Ovary (tissue), 9 donors: ENCODE results near the gene PGLYRP2. TPM values are rescaled to one million over a fixed set of nuclear protein-coding genes. Genes with fewer than 3 reads are reported as not detected.

Experiments
- DNase-seq, 5 donors: peaks; one replicate each; pipeline ENCODE4 v3.0.0-alpha.2; 2019 to 2020
- H3K27ac ChIP-seq, 2 donors: fragments of 200-600 bp; one replicate each; pipeline versions ENCODE4 v1.5.1 to v1.8.0; 2019 to 2022
- H3K27me3 ChIP-seq: fragments of 200-600 bp; one replicate; pipeline ENCODE4 v1.8.0; 2022
- H3K36me3 ChIP-seq: fragments of 200-600 bp; sonication (generic); one replicate; pipeline ENCODE4 v1.5.1; 2019
- H3K4me1 ChIP-seq: one replicate; pipeline ENCODE4 v1.8.1; 2013; ENCODE audit warnings: mild to moderate bottlenecking, moderate library complexity; ENCODE audit not compliant: insufficient read depth
- H3K4me3 ChIP-seq: fragments of 200-600 bp; sonication (generic); one replicate; pipeline ENCODE4 v1.5.1; 2017
- H3K9me3 ChIP-seq, 2 donors: fragments of 200-600 bp in 1 of 2; sonication (generic) in 1 of 2; one replicate each; pipeline versions ENCODE4 v1.5.1 to v1.8.1; 2013 to 2019; ENCODE audit warnings: mild to moderate bottlenecking in 1 of 2, moderate library complexity in 1 of 2
- EP300 ChIP-seq: sonication (generic); formaldehyde crosslinking; IDR thresholded peaks from one replicate; pipeline ENCODE4 v1.6.1; 2017; ENCODE audit warnings: antibody characterized with exemption
- POLR2A ChIP-seq: fragments of 450-650 bp; IDR thresholded peaks from one replicate; pipeline ENCODE4 v1.6.1; 2017; ENCODE audit warnings: antibody characterized with exemption, mild to moderate bottlenecking, moderate library complexity
- WGBS, 3 donors: extraction: QIAGEN DNeasy Blood & Tissue Kit in 1 of 3; methylation state at CpG; one replicate each; pipeline versions ENCODE4 v1.1.5 to v1.1.7; 2013 to 2017; 5-methylcytosine and 5-hydroxymethylcytosine counted together
- intact Hi-C, 4 donors: fragments of 100-400 bp; cut with DNase I; formaldehyde crosslinking; loops; one replicate each; pipeline versions ENCODE4 v1.11.0 to v1.15.1; 2022 to 2023
- polyA plus RNA-seq, 2 donors: library from polyadenylated mRNA; stranded (reverse); fragments of 200-250 nt in 1 of 2; fragments of 350-450 nt in 1 of 2; fragmentation: Illumina TruSeq in 1 of 2; extraction: RNeasy Lipid Tissue Mini Kit (QIAGEN cat#74804) in 1 of 2; gene quantifications; one replicate each; pipeline ENCODE4 v1.2.3, GENCODE V29; 2013 to 2014
- total RNA-seq, 7 donors: library from RNA; depleted of rRNA in 2 of 7; stranded (reverse); fragments of >200 nt in 2 of 7; fragmentation: NEBNext Ultra II Directional in 3 of 7; extraction: Animal tissue kit (Norgen Biotek cat#: 25700) in 3 of 7; gene quantifications; one replicate each; pipeline versions ENCODE4 v1.1.0 to v1.2.4, GENCODE V29; 2016 to 2023
- TF ChIP-seq, protein P1 (sequence below), 3 donors: fragments of 450-650 bp in 2 of 3; fragments of 200-600 bp in 1 of 3; IDR thresholded peaks; one replicate each; pipeline versions ENCODE4 v1.5.1 to v1.8.0; 2016 to 2022; ENCODE audit warnings: antibody characterized with exemption in 3 of 3, mild to moderate bottlenecking in 1 of 3
- donor health status: DM: no; HTN: no; CAD: no; lungs with moderate emphysema.
- donor health status: DM: no; HTN: no; CAD: no.
- donor health status: Bipolar disorder and iron deficiency.
- donor health status: DM: yes; HTN: yes; CAD: no.
- donor health status: DM: no; HTN: no; CAD: no.
- donor health status: DM: yes; HTN: yes; CAD: no.

The PGLYRP2 gene
- total and polyA plus RNA-seq, 9 donors, result 0.28 TPM; not detected in 8

DNA sequence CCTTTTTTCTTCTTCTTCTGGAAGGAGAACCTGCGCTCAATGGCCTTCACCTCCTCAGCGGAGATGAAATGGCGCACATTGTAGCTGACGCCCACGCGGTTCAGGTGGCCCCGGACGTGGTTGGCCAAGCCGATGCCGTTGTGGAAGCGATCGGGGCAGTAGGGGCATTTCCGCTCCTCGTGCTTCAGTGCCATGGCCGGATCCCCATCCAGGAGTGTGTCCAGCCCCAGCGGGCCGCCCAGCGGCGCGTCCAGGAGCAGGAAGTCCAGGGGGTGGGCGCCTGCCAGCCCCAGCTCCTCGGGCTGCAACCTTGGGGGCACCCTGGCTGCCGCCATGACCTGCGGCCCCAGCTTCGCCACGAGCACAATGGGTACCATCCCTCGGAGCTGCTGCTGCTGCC is 40.7 kb downstream of the PGLYRP2 start:
- no peaks in the 10 kb centered on the region for H3K9me3 ChIP-seq
- H3K4me1 ChIP-seq, result no peaks in the 10 kb centered on the region
- WGBS, 3 donors, result 86 to 93% (median 93%) methylated on average over 25 to 27 of the region's 27 CpGs
- H3K4me3 ChIP-seq, result no peak overlapping the region
- H3K36me3 ChIP-seq, result no peaks in the 10 kb centered on the region
- no peak for TF ChIP-seq EP300
- TF ChIP-seq, protein P1, sequence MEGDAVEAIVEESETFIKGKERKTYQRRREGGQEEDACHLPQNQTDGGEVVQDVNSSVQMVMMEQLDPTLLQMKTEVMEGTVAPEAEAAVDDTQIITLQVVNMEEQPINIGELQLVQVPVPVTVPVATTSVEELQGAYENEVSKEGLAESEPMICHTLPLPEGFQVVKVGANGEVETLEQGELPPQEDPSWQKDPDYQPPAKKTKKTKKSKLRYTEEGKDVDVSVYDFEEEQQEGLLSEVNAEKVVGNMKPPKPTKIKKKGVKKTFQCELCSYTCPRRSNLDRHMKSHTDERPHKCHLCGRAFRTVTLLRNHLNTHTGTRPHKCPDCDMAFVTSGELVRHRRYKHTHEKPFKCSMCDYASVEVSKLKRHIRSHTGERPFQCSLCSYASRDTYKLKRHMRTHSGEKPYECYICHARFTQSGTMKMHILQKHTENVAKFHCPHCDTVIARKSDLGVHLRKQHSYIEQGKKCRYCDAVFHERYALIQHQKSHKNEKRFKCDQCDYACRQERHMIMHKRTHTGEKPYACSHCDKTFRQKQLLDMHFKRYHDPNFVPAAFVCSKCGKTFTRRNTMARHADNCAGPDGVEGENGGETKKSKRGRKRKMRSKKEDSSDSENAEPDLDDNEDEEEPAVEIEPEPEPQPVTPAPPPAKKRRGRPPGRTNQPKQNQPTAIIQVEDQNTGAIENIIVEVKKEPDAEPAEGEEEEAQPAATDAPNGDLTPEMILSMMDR (IDR thresholded peaks at IDR 0.05), result no peak
- no peak for TF ChIP-seq POLR2A
- intact Hi-C loops, result loop anchor here in 1 of 4 donors (10.0 kb wide), 1 partner anchor 64 kb away; the partner anchor contains the start of gene AKAP8
- no peaks in the 10 kb centered on the region for H3K27me3 ChIP-seq
- DNase-seq, result peak in 1 of 5 donors; percentile 17
- H3K27ac ChIP-seq, result no peak overlapping the region

DNA sequence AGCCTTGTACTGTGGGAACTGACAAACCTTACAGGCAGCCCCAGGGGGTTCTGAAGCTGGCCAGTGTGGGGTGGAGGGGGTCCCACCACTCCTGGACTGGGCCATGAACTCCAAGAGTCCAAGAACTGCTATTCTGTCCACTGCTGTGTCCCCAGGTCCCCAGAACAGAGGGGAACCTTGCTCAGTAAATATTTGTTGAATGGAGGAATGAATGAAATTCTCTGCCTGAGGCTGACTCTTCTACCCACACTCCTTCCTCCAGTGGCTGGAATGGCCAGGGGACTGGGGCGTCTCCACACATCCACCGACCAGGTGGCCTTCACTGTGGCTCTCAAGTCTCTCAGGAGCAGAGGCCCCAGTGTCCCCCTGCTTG is 41.2 kb downstream of the PGLYRP2 start:
- no peaks in the 10 kb centered on the region for H3K36me3 ChIP-seq
- WGBS, 3 donors, result 86 to 97% (median 96%) methylated on average over 2 of the region's 2 CpGs
- H3K4me3 ChIP-seq, result no peak overlapping the region
- no peak for DNase-seq
- H3K4me1 ChIP-seq, result peaks cover 3% of the 10 kb centered on the region
- H3K9me3 ChIP-seq, result no peaks in the 10 kb centered on the region
- H3K27me3 ChIP-seq, result no peaks in the 10 kb centered on the region
- TF ChIP-seq EP300 (no peak), POLR2A (no peak)
- TF ChIP-seq, protein P1 (IDR thresholded peaks at IDR 0.05), result no peak
- H3K27ac ChIP-seq, result no peak overlapping the region
- intact Hi-C loops, result loop anchor here in 1 of 4 donors (10.0 kb wide), 1 partner anchor 63 kb away; the partner anchor contains the start of gene AKAP8

DNA sequence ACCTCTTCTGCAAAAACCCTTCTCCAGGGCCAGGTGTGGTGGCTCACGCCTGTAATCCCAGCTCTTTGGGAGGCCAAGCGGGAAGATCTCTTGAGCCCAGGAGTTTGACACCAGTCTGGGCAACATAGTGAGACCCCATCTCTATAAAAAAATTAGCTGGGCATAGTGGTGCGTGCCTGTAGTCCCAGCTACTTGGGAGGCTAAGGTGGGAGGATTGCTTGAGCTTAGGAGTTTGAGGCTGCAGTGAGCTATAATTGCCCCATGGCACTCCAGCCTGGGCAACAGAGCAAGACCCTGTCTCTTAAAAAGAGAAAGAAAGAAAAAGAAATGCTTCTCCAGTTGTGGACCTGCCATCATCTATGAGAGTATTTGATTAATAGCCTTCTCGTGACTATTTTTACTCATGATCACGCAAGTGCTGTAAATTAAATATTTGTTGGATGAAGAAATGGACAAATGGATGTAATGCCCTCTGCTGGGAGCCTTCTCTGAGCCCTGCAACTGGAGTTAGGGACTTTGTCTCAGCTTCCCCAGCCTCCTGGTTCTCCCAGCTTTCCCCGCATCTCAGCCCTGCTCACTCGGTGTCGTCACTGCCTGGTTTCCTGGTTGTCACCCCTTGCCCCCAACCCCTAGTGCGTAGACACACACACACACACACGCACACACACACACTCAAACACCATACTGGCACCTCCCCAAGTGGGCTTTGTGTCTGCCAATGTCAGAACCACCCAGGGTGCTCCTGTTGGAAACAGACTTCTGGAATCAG is 41.8 kb downstream of the PGLYRP2 start:
- Histone ChIP-seq H3K27ac (no peak overlapping the region), H3K4me3 (no peak overlapping the region)

DNA sequence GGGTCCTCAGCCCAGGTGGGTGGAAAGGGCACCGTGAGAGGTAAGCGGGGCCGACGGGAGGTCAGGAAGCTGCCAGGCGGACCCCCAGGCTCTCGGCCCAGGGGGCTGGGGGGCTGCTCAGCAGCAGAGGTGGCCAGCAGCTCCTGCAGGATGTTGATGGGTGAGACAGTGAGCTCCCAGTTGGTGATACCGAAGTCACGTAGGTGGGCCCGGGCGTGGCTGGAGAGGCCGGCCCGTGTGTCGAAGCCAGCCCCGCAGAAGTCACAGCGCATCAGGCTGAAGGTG is 42.5 kb downstream of the PGLYRP2 start:
- TF ChIP-seq EP300 (no peak), POLR2A (no peak)
- TF ChIP-seq, protein P1 (IDR thresholded peaks at IDR 0.05), result no peak

More for the DNA sequence above, 41.8 kb downstream of the PGLYRP2 start:
- intact Hi-C loops, result loop anchor here in 1 of 4 donors (10.0 kb wide), 1 partner anchor 63 kb away; the partner anchor contains the start of gene AKAP8
- TF ChIP-seq POLR2A, result no peak
- TF ChIP-seq, protein P1 (IDR thresholded peaks at IDR 0.05), result no peak
- TF ChIP-seq EP300, result no peak
- DNase-seq, result peak in 1 of 5 donors; percentile 19
- Histone ChIP-seq H3K27me3 (no peaks in the 10 kb centered on the region), H3K36me3 (no peaks in the 10 kb centered on the region), H3K4me1 (peaks cover 3% of the 10 kb centered on the region), H3K9me3 (no peaks in the 10 kb centered on the region)
- WGBS, 3 donors, result 72 to 75% (median 73%) methylated on average over 10 of the region's 10 CpGs

More for the DNA sequence above, 42.5 kb downstream of the PGLYRP2 start:
- peak in 1 of 5 donors; percentile 13 for DNase-seq
- 84 to 88% (median 85%) methylated on average over 15 of the region's 15 CpGs for WGBS, 3 donors
- Histone ChIP-seq H3K9me3 (no peaks in the 10 kb centered on the region), H3K36me3 (no peaks in the 10 kb centered on the region), H3K4me1 (peaks cover 3% of the 10 kb centered on the region), H3K27me3 (no peaks in the 10 kb centered on the region), H3K27ac (no peak overlapping the region), H3K4me3 (no peak overlapping the region)
- intact Hi-C loops, result loop anchor here in 1 of 4 donors (10.0 kb wide), 1 partner anchor 62 kb away; the partner anchor contains the start of gene AKAP8
